SK-N-SH treated with all-trans-retinoic acid at 6 μM for 48 hours (cell line): ENCODE results near the gene ACVR1B.

ENCODE experiments used
- ARNTL ChIP-seq: fragments of 450-650 bp; formaldehyde crosslinking; IDR thresholded peaks from 2 replicates; pipeline ENCODE4 v1.5.0; 2020; ENCODE audit warnings: low read depth, mild to moderate bottlenecking, moderate library complexity, borderline replicate concordance
- BACH2 ChIP-seq: fragments of 250-450 bp; sonication (Bioruptor Pico); IDR thresholded peaks from 2 replicates; pipeline ENCODE4 v1.9.0; 2021; ENCODE audit warnings: mild to moderate bottlenecking, borderline replicate concordance
- CSDC2 ChIP-seq: fragments of 250-450 bp; sonication (Bioruptor Pico); IDR thresholded peaks from 2 replicates; pipeline ENCODE4 v1.5.0; 2020; ENCODE audit warnings: mild to moderate bottlenecking, moderate library complexity
- RARB ChIP-seq: fragments of 250-450 bp; sonication (Bioruptor Pico); IDR thresholded peaks from 2 replicates; pipeline ENCODE4 v1.8.0; 2021; ENCODE audit warnings: mild to moderate bottlenecking, moderate library complexity
- TCF4 ChIP-seq: fragments of 250-450 bp; sonication (Bioruptor Pico); IDR thresholded peaks from 2 replicates; pipeline ENCODE4 v1.8.0; 2021; ENCODE audit warnings: mild to moderate bottlenecking, moderate library complexity, borderline replicate concordance
- TOX ChIP-seq: fragments of 250-450 bp; sonication (Bioruptor Pico); IDR thresholded peaks from 2 replicates; pipeline ENCODE4 v1.8.0; 2021; ENCODE audit warnings: mild to moderate bottlenecking, moderate library complexity, borderline replicate concordance
- ZC3H10 ChIP-seq: fragments of 250-450 bp; sonication (Bioruptor Pico); IDR thresholded peaks from 2 replicates; pipeline ENCODE4 v1.5.1; 2021; ENCODE audit warnings: mild to moderate bottlenecking, moderate library complexity
- ZFP3 ChIP-seq: fragments of 250-450 bp; sonication (Bioruptor Pico); IDR thresholded peaks from 2 replicates; pipeline ENCODE4 v1.5.0; 2020; ENCODE audit warnings: mild to moderate bottlenecking, moderate library complexity
- ZFP30 ChIP-seq: fragments of 450-650 bp; formaldehyde crosslinking; IDR thresholded peaks from 2 replicates; pipeline ENCODE4 v1.5.0; 2022; ENCODE audit warnings: mild to moderate bottlenecking, moderate library complexity
- ZNF8 ChIP-seq: fragments of 450-650 bp; formaldehyde crosslinking; IDR thresholded peaks from 2 replicates; pipeline ENCODE4 v1.5.0; 2020; ENCODE audit warnings: mild to moderate bottlenecking, moderate library complexity
- TF ChIP-seq, protein P1 (sequence below): fragments of 250-450 bp; sonication (Bioruptor Pico); IDR thresholded peaks from 2 replicates; pipeline ENCODE4 v1.8.0; 2020; ENCODE audit warnings: mild to moderate bottlenecking, moderate library complexity, borderline replicate concordance
- TF ChIP-seq, protein P2 (sequence below): fragments of 250-450 bp; sonication (Bioruptor Pico); IDR thresholded peaks from 2 replicates; pipeline ENCODE4 v1.5.1; 2020; ENCODE audit warnings: low read depth, mild to moderate bottlenecking, moderate library complexity
- TF ChIP-seq, protein P3 (sequence below): fragments of 250-450 bp; sonication (Bioruptor Pico); IDR thresholded peaks from 2 replicates; pipeline ENCODE4 v1.5.0; 2020; ENCODE audit warnings: mild to moderate bottlenecking, moderate library complexity

DNA sequence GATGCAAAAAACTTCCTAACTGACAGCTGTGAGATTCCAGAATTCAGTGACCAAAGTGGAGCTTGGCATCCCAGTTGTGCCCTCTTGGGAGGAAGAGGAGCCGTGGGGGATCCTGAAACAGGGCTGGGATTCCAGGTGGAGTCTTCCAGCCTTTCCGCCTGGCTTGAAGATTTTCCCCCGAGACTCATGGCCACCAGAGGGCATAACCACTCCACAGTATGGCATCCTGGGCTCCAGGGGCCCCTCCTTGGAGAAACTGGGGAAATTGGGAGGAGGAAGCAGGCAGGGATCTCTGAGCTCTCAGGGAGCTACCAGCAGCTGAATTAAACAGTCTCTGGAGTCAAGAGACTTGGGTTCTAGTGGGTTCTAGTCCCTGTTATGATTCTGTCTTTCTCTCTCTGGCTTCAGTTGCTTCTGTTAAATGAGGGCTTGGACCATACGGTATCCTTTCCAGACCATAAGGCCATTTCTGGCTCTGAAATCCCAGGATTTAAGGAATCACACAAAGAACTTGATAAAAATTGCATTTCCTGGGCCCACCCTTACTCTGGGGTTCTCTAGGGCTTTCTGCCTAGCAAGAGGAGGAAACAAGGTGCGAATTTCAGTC lies 52.6 kb downstream of the ACVR1B start:
- TF ChIP-seq ZNF8 (CRISPR knock-in tag) (no peak), ARNTL (CRISPR knock-in tag) (no peak), RARB (CRISPR knock-in tag) (no peak), ZFP3 (CRISPR knock-in tag) (no peak), TCF4 (no peak), ZC3H10 (CRISPR knock-in tag) (no peak), ZFP30 (no peak), BACH2 (CRISPR knock-in tag) (no peak), TOX (CRISPR knock-in tag) (no peak), CSDC2 (CRISPR knock-in tag) (no peak)
- TF ChIP-seq, protein P1, sequence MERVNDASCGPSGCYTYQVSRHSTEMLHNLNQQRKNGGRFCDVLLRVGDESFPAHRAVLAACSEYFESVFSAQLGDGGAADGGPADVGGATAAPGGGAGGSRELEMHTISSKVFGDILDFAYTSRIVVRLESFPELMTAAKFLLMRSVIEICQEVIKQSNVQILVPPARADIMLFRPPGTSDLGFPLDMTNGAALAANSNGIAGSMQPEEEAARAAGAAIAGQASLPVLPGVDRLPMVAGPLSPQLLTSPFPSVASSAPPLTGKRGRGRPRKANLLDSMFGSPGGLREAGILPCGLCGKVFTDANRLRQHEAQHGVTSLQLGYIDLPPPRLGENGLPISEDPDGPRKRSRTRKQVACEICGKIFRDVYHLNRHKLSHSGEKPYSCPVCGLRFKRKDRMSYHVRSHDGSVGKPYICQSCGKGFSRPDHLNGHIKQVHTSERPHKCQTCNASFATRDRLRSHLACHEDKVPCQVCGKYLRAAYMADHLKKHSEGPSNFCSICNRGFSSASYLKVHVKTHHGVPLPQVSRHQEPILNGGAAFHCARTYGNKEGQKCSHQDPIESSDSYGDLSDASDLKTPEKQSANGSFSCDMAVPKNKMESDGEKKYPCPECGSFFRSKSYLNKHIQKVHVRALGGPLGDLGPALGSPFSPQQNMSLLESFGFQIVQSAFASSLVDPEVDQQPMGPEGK (CRISPR knock-in tag): no peak
- TF ChIP-seq, protein P2, sequence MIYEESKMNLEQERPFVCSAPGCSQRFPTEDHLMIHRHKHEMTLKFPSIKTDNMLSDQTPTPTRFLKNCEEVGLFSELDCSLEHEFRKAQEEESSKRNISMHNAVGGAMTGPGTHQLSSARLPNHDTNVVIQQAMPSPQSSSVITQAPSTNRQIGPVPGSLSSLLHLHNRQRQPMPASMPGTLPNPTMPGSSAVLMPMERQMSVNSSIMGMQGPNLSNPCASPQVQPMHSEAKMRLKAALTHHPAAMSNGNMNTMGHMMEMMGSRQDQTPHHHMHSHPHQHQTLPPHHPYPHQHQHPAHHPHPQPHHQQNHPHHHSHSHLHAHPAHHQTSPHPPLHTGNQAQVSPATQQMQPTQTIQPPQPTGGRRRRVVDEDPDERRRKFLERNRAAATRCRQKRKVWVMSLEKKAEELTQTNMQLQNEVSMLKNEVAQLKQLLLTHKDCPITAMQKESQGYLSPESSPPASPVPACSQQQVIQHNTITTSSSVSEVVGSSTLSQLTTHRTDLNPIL (CRISPR knock-in tag): no peak
- TF ChIP-seq, protein P3, sequence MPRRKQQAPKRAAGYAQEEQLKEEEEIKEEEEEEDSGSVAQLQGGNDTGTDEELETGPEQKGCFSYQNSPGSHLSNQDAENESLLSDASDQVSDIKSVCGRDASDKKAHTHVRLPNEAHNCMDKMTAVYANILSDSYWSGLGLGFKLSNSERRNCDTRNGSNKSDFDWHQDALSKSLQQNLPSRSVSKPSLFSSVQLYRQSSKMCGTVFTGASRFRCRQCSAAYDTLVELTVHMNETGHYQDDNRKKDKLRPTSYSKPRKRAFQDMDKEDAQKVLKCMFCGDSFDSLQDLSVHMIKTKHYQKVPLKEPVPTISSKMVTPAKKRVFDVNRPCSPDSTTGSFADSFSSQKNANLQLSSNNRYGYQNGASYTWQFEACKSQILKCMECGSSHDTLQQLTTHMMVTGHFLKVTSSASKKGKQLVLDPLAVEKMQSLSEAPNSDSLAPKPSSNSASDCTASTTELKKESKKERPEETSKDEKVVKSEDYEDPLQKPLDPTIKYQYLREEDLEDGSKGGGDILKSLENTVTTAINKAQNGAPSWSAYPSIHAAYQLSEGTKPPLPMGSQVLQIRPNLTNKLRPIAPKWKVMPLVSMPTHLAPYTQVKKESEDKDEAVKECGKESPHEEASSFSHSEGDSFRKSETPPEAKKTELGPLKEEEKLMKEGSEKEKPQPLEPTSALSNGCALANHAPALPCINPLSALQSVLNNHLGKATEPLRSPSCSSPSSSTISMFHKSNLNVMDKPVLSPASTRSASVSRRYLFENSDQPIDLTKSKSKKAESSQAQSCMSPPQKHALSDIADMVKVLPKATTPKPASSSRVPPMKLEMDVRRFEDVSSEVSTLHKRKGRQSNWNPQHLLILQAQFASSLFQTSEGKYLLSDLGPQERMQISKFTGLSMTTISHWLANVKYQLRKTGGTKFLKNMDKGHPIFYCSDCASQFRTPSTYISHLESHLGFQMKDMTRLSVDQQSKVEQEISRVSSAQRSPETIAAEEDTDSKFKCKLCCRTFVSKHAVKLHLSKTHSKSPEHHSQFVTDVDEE (CRISPR knock-in tag): no peak
